DMS114 treated with DMSO at 0.1 percent for 48 hours (cell line): ENCODE results near the gene TMEM271.

Source experiments
- DNase-seq: peaks from one replicate; lab custom pipeline; 2025; ENCODE audit not compliant: unreplicated experiment; lab: John Stamatoyannopoulos, UW

The TMEM271 gene

GRCh38 chr4:534101-534575 lies 42.0 kb downstream of the TMEM271 start:
- no peak for DNase-seq

- no peak for DNase-seq
Measured at GRCh38 chr4:533318-534100, 42.6 kb downstream of the TMEM271 start.

- DNase-seq = no peak
Measured at GRCh38 chr4:532588-533317, 43.3 kb downstream of the TMEM271 start.

GRCh38 chr4:531721-532565 lies 44.2 kb downstream of the TMEM271 start:
- no peak for DNase-seq

- no peak for DNase-seq
Measured at GRCh38 chr4:531076-531475, 45.0 kb downstream of the TMEM271 start.

DNA sequence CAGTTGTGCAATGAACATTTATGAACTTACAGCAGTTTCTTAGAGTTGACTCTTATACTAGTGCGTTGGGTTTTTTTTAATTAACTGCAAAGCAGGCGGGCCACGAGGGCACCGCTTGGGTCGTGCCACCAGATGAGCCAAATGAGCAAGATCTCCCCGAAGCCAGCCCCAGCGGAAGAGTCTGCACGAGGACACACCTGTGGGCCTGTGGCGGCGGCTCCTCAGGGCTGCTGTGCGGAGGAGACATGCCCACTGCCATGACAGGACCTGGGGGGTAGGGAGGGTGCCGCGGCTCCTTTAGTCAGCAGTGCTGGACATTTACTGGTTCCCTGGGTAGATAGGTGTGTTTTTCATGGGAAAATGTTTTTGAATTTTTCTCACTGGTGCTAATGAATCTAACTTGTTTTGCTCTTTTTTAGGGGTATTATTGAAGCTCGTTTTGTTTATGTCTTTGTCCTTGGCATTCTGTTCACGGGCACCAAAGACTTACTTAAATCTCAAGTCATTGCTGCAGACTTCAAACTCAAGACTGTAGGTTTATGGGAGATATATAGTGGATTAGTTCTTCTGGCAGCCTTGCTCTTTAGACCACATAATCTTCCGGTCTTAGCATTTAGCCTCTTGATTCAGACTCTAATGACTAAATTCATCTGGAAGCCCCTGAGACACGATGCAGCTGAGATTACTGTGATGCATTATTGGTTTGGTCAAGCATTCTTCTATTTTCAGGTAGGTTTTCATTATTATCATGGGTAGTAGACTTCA lies 45.9 kb downstream of the TMEM271 start:
- no peak for DNase-seq

- DNase-seq = no peak
Measured at GRCh38 chr4:529563-529962, 46.5 kb downstream of the TMEM271 start.

DNA sequence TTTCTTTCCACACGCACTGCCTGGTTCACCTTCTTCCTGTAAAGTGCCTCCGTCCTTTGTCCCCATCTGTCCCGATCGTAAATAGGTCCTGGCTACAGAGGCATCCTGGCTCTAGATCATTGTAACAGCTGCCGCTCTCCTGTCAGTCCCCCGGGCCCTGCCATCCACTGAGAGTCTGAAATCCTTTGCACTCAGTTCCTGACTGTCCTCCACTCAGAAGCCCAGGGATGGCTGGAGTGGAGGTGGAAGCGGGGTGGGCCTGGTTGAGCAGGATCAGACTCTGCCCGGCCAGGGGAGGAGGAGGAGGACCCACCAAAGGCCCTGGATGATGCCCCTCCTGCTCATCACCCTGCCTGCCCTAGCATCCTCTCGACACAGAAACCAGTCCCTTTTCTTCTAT lies 47.3 kb downstream of the TMEM271 start:
- no peak for DNase-seq

GRCh38 chr4:528296-528695 lies 47.8 kb downstream of the TMEM271 start:
- no peak for DNase-seq

- no peak for DNase-seq
Measured at GRCh38 chr4:526971-527460, 49.1 kb downstream of the TMEM271 start.

- DNase-seq = no peak
Measured at GRCh38 chr4:526189-526909, 49.7 kb downstream of the TMEM271 start.

- no peak for DNase-seq
Measured at GRCh38 chr4:525660-526059, 50.4 kb downstream of the TMEM271 start.

DNA sequence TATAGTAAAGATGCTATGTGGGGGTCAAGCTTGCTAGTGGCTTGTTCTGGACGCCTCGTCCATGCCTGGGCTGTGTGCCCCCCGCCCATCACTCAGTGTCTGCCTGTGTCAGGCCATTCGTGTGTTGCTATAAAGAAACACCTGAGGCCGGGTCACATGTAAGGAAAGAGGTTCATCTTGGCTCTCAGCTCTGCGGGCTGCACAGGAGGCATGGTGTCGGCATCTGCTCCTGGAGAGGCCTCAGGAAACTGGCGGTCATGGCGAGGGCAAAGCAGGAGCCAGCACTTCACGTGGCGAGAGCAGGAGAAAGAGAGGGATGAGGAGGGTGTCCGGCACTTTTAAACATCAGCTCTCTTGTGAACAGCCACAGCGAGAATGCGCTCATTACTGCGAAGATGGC lies 51.9 kb downstream of the TMEM271 start:
- no peak for DNase-seq
